ENCODE data around the gene LRRIQ4.

DNA sequence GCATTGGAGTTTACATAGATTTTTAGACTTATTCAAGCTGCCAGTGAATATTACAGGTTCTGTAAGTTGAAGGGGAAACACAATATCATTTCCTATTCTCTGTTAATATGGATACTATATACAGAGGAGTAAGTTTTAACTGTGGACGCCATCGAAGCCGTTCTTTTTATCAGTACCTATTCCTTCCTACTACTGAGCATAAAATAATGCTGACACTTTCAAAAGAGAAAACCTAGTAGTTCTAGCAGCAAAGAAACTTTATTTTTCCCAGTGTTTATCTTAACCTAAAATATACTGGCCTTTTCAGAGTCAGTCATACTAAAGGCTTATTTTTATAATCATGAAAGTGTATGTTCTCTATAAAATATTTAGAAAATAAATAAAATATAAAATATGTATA is 42.8 kb downstream of the LRRIQ4 start:
- TF ChIP-seq POLR2A (IDR thresholded peaks at IDR 0.05): no peak
- TF ChIP-seq, protein P1, sequence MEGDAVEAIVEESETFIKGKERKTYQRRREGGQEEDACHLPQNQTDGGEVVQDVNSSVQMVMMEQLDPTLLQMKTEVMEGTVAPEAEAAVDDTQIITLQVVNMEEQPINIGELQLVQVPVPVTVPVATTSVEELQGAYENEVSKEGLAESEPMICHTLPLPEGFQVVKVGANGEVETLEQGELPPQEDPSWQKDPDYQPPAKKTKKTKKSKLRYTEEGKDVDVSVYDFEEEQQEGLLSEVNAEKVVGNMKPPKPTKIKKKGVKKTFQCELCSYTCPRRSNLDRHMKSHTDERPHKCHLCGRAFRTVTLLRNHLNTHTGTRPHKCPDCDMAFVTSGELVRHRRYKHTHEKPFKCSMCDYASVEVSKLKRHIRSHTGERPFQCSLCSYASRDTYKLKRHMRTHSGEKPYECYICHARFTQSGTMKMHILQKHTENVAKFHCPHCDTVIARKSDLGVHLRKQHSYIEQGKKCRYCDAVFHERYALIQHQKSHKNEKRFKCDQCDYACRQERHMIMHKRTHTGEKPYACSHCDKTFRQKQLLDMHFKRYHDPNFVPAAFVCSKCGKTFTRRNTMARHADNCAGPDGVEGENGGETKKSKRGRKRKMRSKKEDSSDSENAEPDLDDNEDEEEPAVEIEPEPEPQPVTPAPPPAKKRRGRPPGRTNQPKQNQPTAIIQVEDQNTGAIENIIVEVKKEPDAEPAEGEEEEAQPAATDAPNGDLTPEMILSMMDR (IDR thresholded peaks at IDR 0.05): no peak
